Measurements from ENCODE around the gene TBC1D2B. TPM values are rescaled to one million over a fixed set of nuclear protein-coding genes. Genes with fewer than 3 reads are reported as not detected.

Gene TBC1D2B
- total and polyA plus RNA-seq, 2 experiments from 2014 or later, result 6.5 to 16.5 TPM

- DNase-seq (ENCODE audit: low read depth in 1 of 2, low spot score in 1 of 2), result no peak
- no peaks in the 10 kb centered on the region for H3K36me3 ChIP-seq
- TF ChIP-seq CTCF (IDR thresholded peaks at IDR 0.05; ENCODE audit: low read depth, low read length), result no peak
- H3K4me1 ChIP-seq (ENCODE audit: low read depth), result no peaks in the 10 kb centered on the region
- H3K27ac ChIP-seq, result no peak overlapping the region
- H3K9me3 ChIP-seq (ENCODE audit: low read depth), result no peaks in the 10 kb centered on the region
- H3K27me3 ChIP-seq, result no peaks in the 10 kb centered on the region
- H3K4me3 ChIP-seq, result no peak overlapping the region
Measured at GRCh38 chr15:78102211-78102610, 24.7 kb upstream of the TBC1D2B start.

- DNase-seq (ENCODE audit: low read depth in 1 of 2, low spot score in 1 of 2), result no peak
- Histone ChIP-seq H3K4me3 (no peak overlapping the region), H3K27me3 (no peaks in the 10 kb centered on the region), H3K4me1 (ENCODE audit: low read depth) (no peaks in the 10 kb centered on the region), H3K9me3 (ENCODE audit: low read depth) (no peaks in the 10 kb centered on the region), H3K27ac (no peak overlapping the region), H3K36me3 (no peaks in the 10 kb centered on the region)
- no peak for TF ChIP-seq CTCF (IDR thresholded peaks at IDR 0.05; ENCODE audit: low read depth, low read length)
Measured at GRCh38 chr15:78101423-78102105, 24.1 kb upstream of the TBC1D2B start.

- Histone ChIP-seq H3K27ac (no peak overlapping the region), H3K36me3 (no peaks in the 10 kb centered on the region), H3K9me3 (ENCODE audit: low read depth) (no peaks in the 10 kb centered on the region), H3K4me1 (ENCODE audit: low read depth) (no peaks in the 10 kb centered on the region), H3K4me3 (no peak overlapping the region), H3K27me3 (no peaks in the 10 kb centered on the region)
- TF ChIP-seq CTCF (IDR thresholded peaks at IDR 0.05; ENCODE audit: low read depth, low read length), result no peak
- no peak for DNase-seq (ENCODE audit: low read depth in 1 of 2, low spot score in 1 of 2)
Measured at GRCh38 chr15:78100886-78101285, 23.4 kb upstream of the TBC1D2B start.

GRCh38 chr15:78098131-78098755 lies 20.7 kb upstream of the TBC1D2B start:
- no peaks in the 10 kb centered on the region for H3K27me3 ChIP-seq
- H3K4me1 ChIP-seq (ENCODE audit: low read depth), result no peaks in the 10 kb centered on the region

GRCh38 chr15:78097667-78098066 lies 20.2 kb upstream of the TBC1D2B start:
- H3K9me3 ChIP-seq (ENCODE audit: low read depth), result no peaks in the 10 kb centered on the region
- no peaks in the 10 kb centered on the region for H3K36me3 ChIP-seq
- H3K4me1 ChIP-seq (ENCODE audit: low read depth), result no peaks in the 10 kb centered on the region
- no peak overlapping the region for H3K27ac ChIP-seq
- DNase-seq (ENCODE audit: low read depth in 1 of 2, low spot score in 1 of 2), result no peak
- no peaks in the 10 kb centered on the region for H3K27me3 ChIP-seq
- no peak for TF ChIP-seq CTCF (IDR thresholded peaks at IDR 0.05; ENCODE audit: low read depth, low read length)
- no peak overlapping the region for H3K4me3 ChIP-seq

More at GRCh38 chr15:78098131-78098755, 20.7 kb upstream of the TBC1D2B start:
- no peak overlapping the region for H3K4me3 ChIP-seq
- H3K27ac ChIP-seq, result no peak overlapping the region
- DNase-seq (ENCODE audit: low read depth in 1 of 2, low spot score in 1 of 2), result no peak
- TF ChIP-seq CTCF (IDR thresholded peaks at IDR 0.05; ENCODE audit: low read depth, low read length), result no peak
- H3K9me3 ChIP-seq (ENCODE audit: low read depth), result no peaks in the 10 kb centered on the region
- no peaks in the 10 kb centered on the region for H3K36me3 ChIP-seq
